ENCODE results near the gene TAC4. TPM values are rescaled to one million over a fixed set of nuclear protein-coding genes. Genes with fewer than 3 reads are reported as not detected.
"Not testable (repeated sequence)": the region's sequence is repeated elsewhere in the genome, so short reads cannot be mapped to it uniquely, and the experiment has no call there.

Gene TAC4
- polyA plus RNA-seq, 6 donors from 2014 or later, result not detected

DNA sequence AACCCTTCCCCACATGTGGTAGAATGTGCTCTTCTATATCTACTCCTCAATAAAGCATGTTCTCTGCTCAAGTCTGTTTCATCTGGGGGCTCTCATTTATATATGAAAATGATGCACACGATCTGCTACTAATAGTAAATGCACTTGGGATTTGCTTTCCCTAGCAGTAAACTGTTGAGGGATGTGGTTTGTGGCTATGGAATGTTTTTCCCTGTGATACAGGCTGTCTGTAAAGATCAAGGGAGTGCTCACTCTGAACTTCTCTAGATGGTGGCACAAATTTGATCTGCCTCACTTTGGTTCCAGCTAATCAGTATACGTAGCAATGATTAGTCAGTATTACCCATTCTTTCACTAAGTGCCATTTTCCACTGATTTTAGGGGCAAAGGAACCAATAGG is 18.8 kb downstream of the TAC4 start:
- Mint-ChIP-seq H3K36me3 (peaks cover 23 to 27% of the 10 kb centered on the region in 2 donors), H3K4me1 (peaks cover 0 to 3% (median 2%) of the 10 kb centered on the region in 3 donors), H3K27ac (peak overlapping the region in 1 of 6 donors; percentile 6), H3K27me3 (no peaks in the 10 kb centered on the region), H3K4me3 (no peak overlapping the region), H3K9me3 (no peaks in the 10 kb centered on the region)
- DNase-seq (no peak), ATAC-seq (ENCODE audit: low read depth in 2 of 2) (no peak)

DNA sequence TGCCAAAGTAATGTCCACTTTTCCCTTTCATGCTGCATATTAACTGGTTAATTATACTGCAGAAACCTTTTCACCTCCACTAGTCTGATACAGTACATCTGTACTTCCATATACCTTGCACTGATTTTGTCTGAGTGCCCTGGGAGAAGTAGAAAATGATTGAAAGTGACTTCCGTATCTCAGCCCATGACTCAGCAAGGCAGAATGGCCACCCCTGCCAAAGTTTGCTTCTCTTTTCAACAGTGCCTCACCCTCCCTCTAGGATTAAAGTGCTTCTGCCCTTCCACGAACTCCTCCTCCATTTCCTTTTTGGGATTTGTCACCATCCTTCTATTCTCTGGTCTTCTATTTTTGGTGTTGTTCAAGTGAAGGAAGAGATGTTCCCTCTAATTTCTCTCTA is 19.5 kb downstream of the TAC4 start:
- H3K9me3 Mint-ChIP-seq; H3K27me3 Mint-ChIP-seq; DNase-seq; H3K4me1 Mint-ChIP-seq; H3K4me3 Mint-ChIP-seq; ATAC-seq (ENCODE audit: low read depth in 2 of 2): not testable (repeated sequence)
- H3K36me3 Mint-ChIP-seq, result peaks cover 23 to 24% of the 10 kb centered on the region in 2 donors
- H3K27ac Mint-ChIP-seq, result peak overlapping the region in 1 of 6 donors; percentile 32

DNA sequence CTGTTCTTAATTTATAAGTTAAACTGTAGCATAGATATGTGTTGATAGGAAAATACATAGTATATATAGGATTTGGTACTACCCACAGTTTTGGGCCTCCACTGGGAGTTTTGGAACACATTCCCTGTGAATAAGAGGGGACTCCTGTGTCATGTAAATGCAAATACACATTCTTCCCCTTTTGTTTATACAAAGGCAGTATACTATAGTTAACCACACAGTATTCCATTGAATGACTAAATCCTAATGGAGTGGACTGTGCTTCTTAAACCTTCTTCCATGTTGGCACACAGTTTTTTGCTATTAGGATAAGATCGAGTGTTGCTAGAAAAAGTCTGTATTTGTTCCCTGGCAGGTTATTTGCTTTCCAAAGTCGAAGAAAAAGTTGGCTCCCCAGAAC is 22.2 kb downstream of the TAC4 start:
- H3K4me3 Mint-ChIP-seq, result no peak overlapping the region
- DNase-seq (no peak), ATAC-seq (ENCODE audit: low read depth in 2 of 2) (no peak)
- peaks cover 23% of the 10 kb centered on the region in 2 donors for H3K36me3 Mint-ChIP-seq
- no peak overlapping the region for H3K27ac Mint-ChIP-seq
- no peaks in the 10 kb centered on the region for H3K9me3 Mint-ChIP-seq
- H3K27me3 Mint-ChIP-seq, result no peaks in the 10 kb centered on the region
- H3K4me1 Mint-ChIP-seq, result peaks cover 0 to 3% (median 0%) of the 10 kb centered on the region in 3 donors

DNA sequence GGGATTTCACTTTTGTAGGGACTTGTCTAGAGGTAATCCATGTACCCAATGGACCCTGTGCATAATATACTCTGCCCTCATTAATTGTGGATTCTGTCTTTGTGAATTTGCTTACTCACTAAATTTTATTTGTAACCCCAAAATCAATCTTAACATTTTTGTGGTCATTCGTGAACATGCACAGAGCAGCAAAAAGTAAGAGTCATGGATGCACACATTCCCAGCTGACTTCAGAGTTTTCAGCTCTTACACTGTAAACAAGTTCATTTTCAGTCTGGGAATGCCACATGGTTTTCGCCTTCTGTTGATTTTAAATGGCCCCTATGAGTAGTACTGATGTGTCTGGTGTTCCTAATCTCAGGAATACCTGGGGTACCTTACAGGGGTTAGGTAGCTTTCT is 24.3 kb downstream of the TAC4 start:
- no peak for DNase-seq
- peaks cover 0 to 3% (median 0%) of the 10 kb centered on the region in 3 donors for H3K4me1 Mint-ChIP-seq
- H3K9me3 Mint-ChIP-seq, result no peaks in the 10 kb centered on the region
- no peaks in the 10 kb centered on the region for H3K27me3 Mint-ChIP-seq
- H3K36me3 Mint-ChIP-seq, result peaks cover 25 to 28% of the 10 kb centered on the region in 2 donors
- no peak for ATAC-seq (ENCODE audit: low read depth in 2 of 2)
- no peak overlapping the region for H3K4me3 Mint-ChIP-seq
- peak overlapping the region in 1 of 6 donors; percentile 5 for H3K27ac Mint-ChIP-seq

DNA sequence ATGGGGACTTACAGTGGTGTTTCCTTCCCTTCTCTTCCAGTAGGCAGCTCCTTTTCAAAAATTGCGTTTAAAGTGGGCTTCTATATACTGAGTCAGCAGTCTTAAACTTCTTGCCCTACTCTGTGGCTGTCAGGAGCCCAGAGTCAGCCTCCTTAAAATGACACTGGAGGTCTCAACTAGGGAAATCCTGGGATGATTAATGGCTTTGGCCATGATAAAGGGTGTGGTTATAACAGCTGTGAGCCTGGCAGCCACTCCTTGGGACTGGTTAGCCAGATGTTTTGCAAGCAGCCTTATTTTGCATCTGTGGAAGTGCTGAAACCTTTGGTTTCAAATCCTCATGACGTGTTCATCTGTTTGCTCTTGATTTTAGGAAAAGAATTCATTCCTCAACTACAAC is 25.0 kb downstream of the TAC4 start:
- Mint-ChIP-seq H3K27me3 (no peaks in the 10 kb centered on the region), H3K4me1 (peaks cover 0 to 7% (median 0%) of the 10 kb centered on the region in 3 donors), H3K27ac (peak overlapping the region in 1 of 6 donors; percentile 15), H3K4me3 (no peak overlapping the region), H3K36me3 (peaks cover 24 to 25% of the 10 kb centered on the region in 2 donors), H3K9me3 (no peaks in the 10 kb centered on the region)
- ATAC-seq (ENCODE audit: low read depth in 2 of 2) (no peak), DNase-seq (no peak)

DNA sequence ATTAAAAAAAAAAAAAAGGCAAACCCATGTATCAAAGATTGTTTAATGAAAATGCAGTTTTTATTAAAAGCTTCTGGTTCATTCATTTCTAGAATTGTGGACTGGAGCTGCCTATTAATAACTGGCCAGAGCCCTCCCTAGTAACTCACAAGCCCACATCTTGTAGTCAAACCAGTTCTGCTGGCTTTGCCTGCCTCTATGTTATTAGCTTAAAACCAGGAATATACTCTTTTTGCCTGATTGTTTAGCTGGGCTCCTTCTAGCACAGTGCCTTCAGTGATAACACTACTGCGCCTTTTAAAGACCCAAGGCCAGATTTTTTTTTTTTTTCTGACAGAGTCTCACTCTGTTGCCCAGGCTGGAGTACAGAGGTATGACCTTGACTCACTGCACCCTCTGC is 26.0 kb downstream of the TAC4 start:
- Mint-ChIP-seq H3K27me3 (no peaks in the 10 kb centered on the region), H3K4me1 (peaks cover 0 to 7% (median 0%) of the 10 kb centered on the region in 3 donors), H3K27ac (peak overlapping the region in 1 of 6 donors; percentile 30), H3K4me3 (no peak overlapping the region), H3K36me3 (peaks cover 19 to 21% of the 10 kb centered on the region in 2 donors), H3K9me3 (no peaks in the 10 kb centered on the region)
- DNase-seq, result no peak
- ATAC-seq (ENCODE audit: low read depth in 2 of 2), result no peak

DNA sequence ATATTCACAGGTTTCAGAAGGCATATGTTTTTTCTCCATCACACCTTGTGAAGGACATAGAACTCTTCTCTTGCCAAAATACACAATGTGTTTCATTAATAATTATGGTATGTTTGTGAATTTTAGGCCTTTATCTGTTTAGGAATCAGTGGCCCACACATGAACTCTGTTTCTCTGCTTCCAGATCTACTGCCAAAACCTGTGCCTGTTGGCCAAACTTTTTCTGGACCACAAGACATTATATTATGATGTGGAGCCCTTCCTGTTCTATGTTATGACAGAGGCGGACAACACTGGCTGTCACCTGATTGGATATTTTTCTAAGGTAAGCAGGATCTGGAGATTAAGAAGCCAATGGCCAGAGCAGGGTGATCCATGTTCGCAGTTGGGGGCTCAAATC is 26.4 kb downstream of the TAC4 start:
- no peak for DNase-seq
- Mint-ChIP-seq H3K4me1 (peaks cover 0 to 7% (median 0%) of the 10 kb centered on the region in 3 donors), H3K27me3 (no peaks in the 10 kb centered on the region), H3K9me3 (no peaks in the 10 kb centered on the region), H3K4me3 (no peak overlapping the region), H3K36me3 (peaks cover 19 to 21% of the 10 kb centered on the region in 2 donors), H3K27ac (peak overlapping the region in 1 of 6 donors; percentile 30)
- no peak for ATAC-seq (ENCODE audit: low read depth in 2 of 2)

DNA sequence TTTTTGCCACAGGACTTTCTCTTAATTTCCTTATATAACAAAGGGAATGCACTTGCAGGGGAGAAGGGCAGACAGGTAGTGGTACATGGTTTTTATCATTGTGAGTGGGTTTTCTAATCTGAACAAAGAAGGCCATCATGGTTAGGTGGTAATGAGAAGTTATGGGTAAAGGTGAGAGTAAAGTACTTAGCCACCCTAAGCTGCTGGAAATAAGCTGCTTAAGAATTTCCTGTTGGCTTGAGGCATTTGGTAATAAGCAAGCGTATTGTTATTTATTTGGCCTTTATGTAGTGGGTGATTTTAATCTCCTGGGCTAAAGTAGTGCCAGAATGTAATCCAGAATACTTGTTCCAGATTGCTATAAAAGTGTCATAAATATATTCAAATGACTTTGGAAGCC is 27.1 kb downstream of the TAC4 start:
- ATAC-seq (ENCODE audit: low read depth in 2 of 2) (no peak), DNase-seq (no peak)
- H3K36me3 Mint-ChIP-seq, result peaks cover 13 to 21% of the 10 kb centered on the region in 2 donors
- H3K4me1 Mint-ChIP-seq, result peaks cover 0 to 7% (median 0%) of the 10 kb centered on the region in 3 donors
- H3K4me3 Mint-ChIP-seq, result no peak overlapping the region
- no peak overlapping the region for H3K27ac Mint-ChIP-seq
- no peaks in the 10 kb centered on the region for H3K9me3 Mint-ChIP-seq
- no peaks in the 10 kb centered on the region for H3K27me3 Mint-ChIP-seq

DNA sequence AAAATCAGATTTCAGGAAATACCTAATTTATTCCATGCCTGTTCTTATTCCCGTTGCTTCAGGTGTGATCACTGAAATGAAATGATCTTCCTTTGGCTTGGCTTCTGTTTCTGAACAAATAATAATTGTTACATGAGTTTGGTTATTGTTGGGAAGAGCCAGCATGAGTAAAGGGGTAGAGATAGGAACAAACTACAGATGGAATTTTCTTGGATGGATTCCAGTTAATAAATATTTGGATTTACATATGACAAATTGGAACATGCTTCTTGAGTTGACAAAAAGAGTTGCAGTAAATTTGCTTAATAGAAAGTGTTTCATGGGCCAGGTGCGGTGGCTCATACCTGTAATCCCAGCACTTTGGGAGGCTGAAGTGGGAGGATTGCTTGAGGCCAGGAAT is 28.2 kb downstream of the TAC4 start:
- Mint-ChIP-seq H3K27ac (no peak overlapping the region), H3K4me1 (peaks cover 0 to 7% (median 0%) of the 10 kb centered on the region in 3 donors), H3K36me3 (peaks cover 5 to 21% of the 10 kb centered on the region in 2 donors), H3K9me3 (no peaks in the 10 kb centered on the region), H3K27me3 (no peaks in the 10 kb centered on the region), H3K4me3 (no peak overlapping the region)
- ATAC-seq (ENCODE audit: low read depth in 2 of 2) (no peak), DNase-seq (no peak)

DNA sequence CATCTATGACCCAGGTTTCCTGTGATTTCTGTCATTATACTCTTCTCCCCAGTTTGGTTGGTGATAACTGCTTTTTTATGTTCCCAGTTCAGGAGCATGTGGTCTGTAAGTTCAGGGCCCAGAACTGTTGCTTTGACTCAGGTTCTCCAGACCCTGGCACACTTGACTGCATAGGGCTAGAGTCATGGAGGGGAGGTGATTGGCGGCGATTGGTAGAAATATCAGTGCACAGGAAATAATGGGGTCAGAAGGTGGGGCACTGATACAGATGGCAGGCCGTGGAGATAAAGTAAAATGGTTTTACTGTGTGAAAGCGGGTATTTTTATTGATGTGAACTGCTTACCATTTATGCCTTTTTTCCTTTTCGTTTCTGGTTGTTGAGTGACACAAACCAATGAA is 28.7 kb downstream of the TAC4 start:
- no peaks in the 10 kb centered on the region for H3K9me3 Mint-ChIP-seq
- no peaks in the 10 kb centered on the region for H3K27me3 Mint-ChIP-seq
- H3K4me1 Mint-ChIP-seq, result peaks cover 0 to 7% (median 0%) of the 10 kb centered on the region in 3 donors
- no peak overlapping the region for H3K4me3 Mint-ChIP-seq
- H3K36me3 Mint-ChIP-seq, result peaks cover 5 to 21% of the 10 kb centered on the region in 2 donors
- H3K27ac Mint-ChIP-seq, result peak overlapping the region in 3 of 6 donors; percentile 2 to 72 (median 14)
- DNase-seq (no peak), ATAC-seq (ENCODE audit: low read depth in 2 of 2) (no peak)

DNA sequence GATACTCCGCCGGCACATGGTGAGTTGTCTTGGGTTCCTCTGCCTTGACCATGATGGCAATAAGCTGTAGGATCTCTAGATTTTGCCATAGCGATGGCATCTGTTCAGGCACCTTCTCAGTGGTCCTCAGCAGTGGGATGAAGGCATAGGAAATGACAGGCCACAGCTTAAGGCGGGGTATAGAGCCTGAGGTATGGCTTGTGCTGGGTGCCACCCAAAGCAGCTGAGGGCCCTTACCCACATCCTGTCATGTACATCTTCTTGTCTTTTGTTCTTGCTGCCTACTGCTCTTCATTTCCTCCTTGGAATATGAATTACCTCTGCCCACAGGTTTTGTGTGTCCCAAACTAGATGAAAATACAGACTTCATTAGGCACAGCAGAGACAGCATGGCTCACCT is 29.9 kb downstream of the TAC4 start:
- Mint-ChIP-seq H3K9me3 (no peaks in the 10 kb centered on the region), H3K27ac (peak overlapping the region in 1 of 6 donors; percentile 24), H3K36me3 (peaks cover 12 to 21% of the 10 kb centered on the region in 2 donors), H3K4me1 (peaks cover 0 to 7% (median 0%) of the 10 kb centered on the region in 3 donors), H3K4me3 (no peak overlapping the region), H3K27me3 (no peaks in the 10 kb centered on the region)
- no peak for DNase-seq
- no peak for ATAC-seq (ENCODE audit: low read depth in 2 of 2)

DNA sequence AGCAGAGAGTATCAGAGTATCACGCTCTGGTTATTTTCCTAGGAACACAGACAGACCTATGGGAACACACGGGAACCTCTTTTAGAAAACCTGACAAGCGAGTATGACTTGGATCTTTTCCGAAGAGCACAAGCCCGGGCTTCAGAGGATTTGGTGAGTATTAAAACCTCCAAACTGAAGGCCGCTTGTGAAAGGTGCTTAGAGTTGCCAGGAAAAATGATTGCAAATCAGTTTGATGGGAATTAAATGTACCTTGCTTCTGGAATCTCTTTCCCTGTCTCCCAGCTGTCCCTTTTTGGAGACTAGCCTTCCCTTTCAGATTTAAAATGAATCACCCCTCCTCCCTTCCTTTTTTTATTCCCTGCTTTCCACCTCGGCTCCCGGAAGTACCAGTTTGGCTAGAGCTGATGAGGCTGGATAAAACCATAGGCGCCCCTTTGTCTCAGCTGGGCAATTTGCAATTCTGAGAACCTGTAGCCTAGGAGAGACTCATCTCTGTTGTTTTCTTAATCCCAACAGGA is 32.0 kb downstream of the TAC4 start:
- no peak overlapping the region for H3K27ac Mint-ChIP-seq
- DNase-seq (no peak), ATAC-seq (ENCODE audit: low read depth in 2 of 2) (no peak)
- H3K4me1 Mint-ChIP-seq, result peaks cover 0 to 7% (median 0%) of the 10 kb centered on the region in 3 donors
- peaks cover 12 to 21% of the 10 kb centered on the region in 2 donors for H3K36me3 Mint-ChIP-seq
- no peaks in the 10 kb centered on the region for H3K9me3 Mint-ChIP-seq
- H3K4me3 Mint-ChIP-seq, result peak overlapping the region in 1 of 8 donors; percentile 15
- H3K27me3 Mint-ChIP-seq, result no peaks in the 10 kb centered on the region

DNA sequence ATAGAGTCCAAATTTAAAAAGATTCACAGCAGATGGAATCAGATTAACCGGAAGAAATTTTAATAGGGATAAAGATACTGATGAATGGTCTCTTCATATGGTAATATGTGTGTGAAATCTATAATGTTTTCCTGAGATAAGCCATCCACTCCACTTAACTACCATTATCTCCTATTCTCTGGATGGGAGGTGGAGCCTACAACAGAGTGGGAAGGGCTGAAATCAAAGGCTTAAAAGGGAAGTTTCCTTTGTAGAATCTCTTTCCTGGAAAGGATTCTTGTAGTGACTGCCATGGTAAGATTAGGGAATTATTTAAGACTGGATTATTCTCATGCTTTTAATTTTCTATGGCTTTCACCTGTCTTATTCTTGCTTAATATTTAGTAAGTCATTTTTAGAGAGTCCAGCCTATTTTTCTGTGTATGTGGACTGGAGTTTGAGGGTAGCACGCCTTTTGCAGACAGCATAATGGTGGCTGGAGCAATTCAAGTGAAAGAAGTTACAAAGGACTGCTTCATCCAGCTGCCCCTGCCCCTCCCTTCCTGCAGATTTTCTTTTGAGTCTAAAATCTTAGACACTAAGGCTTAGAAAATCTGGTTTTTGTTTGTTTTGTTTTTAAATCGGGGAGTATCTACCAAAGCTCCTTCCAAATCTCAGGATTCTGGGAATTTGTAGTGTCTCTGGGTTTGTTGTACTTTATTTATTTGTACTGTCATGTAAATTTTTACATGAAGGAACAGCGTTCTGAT is 32.9 kb downstream of the TAC4 start:
- H3K4me1 Mint-ChIP-seq, result peaks cover 0 to 7% (median 0%) of the 10 kb centered on the region in 3 donors
- DNase-seq (no peak), ATAC-seq (ENCODE audit: low read depth in 2 of 2) (no peak)
- H3K36me3 Mint-ChIP-seq, result peaks cover 13 to 21% of the 10 kb centered on the region in 2 donors
- no peaks in the 10 kb centered on the region for H3K27me3 Mint-ChIP-seq
- no peak overlapping the region for H3K27ac Mint-ChIP-seq
- H3K4me3 Mint-ChIP-seq, result no peak overlapping the region
- no peaks in the 10 kb centered on the region for H3K9me3 Mint-ChIP-seq

DNA sequence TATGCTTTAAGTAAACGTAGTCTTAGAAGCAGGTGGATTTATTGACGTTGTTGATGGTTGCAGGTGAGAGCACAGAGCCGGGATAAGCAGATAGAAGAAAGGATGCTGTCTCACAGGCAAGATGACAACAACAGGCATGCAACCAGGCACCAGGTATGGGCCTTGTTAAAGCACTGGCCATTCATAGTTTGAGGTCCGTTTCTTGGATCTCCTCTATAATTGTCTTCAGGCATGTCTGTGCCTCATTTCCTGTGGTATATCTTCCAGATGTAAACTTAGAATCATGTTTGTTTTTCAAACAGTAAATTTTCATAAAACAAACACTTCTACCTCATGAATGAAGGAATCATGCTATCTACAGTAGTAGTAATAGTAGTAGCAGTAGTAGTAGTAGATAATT is 38.8 kb downstream of the TAC4 start:
- no peak for DNase-seq
- ATAC-seq (ENCODE audit: low read depth in 2 of 2), result no peak
- Mint-ChIP-seq H3K9me3 (no peaks in the 10 kb centered on the region), H3K4me3 (no peak overlapping the region), H3K27me3 (no peaks in the 10 kb centered on the region), H3K27ac (no peak overlapping the region), H3K36me3 (peaks cover 26 to 27% of the 10 kb centered on the region in 2 donors), H3K4me1 (peaks cover 11 to 22% (median 14%) of the 10 kb centered on the region in 3 donors)
